Hepatocyte (in vitro differentiated cells): ENCODE measurements around the gene TSFM. TPM values are rescaled to one million over a fixed set of nuclear protein-coding genes. Genes with fewer than 3 reads are reported as not detected.

Experiments used
- DNase-seq: peaks from one replicate; pipeline ENCODE4 v3.0.0-alpha.2; 2016; ENCODE audit warnings: low spot score
- H2AFZ ChIP-seq: fragments of 200-600 bp; sonication (generic); 2 replicates; pipeline ENCODE4 v1.6.0; 2016; ENCODE audit warnings: antibody characterized with exemption, mild to moderate bottlenecking
- H3K27ac ChIP-seq: fragments of 200-600 bp; sonication (generic); 2 replicates; pipeline ENCODE4 v1.5.1; 2016; ENCODE audit warnings: mild to moderate bottlenecking
- H3K27me3 ChIP-seq: fragments of 200-600 bp; sonication (generic); 2 replicates; pipeline ENCODE4 v1.6.1; 2016
- H3K36me3 ChIP-seq: fragments of 200-600 bp; sonication (generic); replicated peaks from 2 replicates; pipeline ENCODE4 v1.5.1; 2016; ENCODE audit warnings: low read depth; ENCODE audit not compliant: insufficient read depth
- H3K4me1 ChIP-seq: fragments of 200-600 bp; sonication (generic); 2 replicates; pipeline ENCODE4 v1.5.1; 2016; ENCODE audit warnings: mild to moderate bottlenecking, moderate library complexity; ENCODE audit not compliant: insufficient read depth
- H3K4me2 ChIP-seq: fragments of 200-600 bp; sonication (generic); 2 replicates; pipeline ENCODE4 v1.6.0; 2016
- H3K4me3 ChIP-seq: fragments of 200-600 bp; sonication (generic); 2 replicates; pipeline ENCODE4 v1.5.1; 2016; ENCODE audit warnings: mild to moderate bottlenecking
- H3K79me2 ChIP-seq: fragments of 200-600 bp; sonication (generic); 2 replicates; pipeline ENCODE4 v1.6.0; 2017; ENCODE audit warnings: mild to moderate bottlenecking
- H3K9me2 ChIP-seq: fragments of 200-600 bp; sonication (generic); replicated peaks from 2 replicates; pipeline ENCODE4 v1.6.0; 2017; ENCODE audit warnings: mild to moderate bottlenecking; ENCODE audit not compliant: insufficient read depth
- H3K9me3 ChIP-seq: fragments of 200-600 bp; sonication (generic); 2 replicates; pipeline ENCODE4 v1.5.1; 2016; ENCODE audit warnings: low read depth, mild to moderate bottlenecking
- H4K20me1 ChIP-seq: fragments of 200-600 bp; sonication (generic); 2 replicates; pipeline ENCODE4 v1.6.0; 2016; ENCODE audit warnings: mild to moderate bottlenecking; ENCODE audit not compliant: insufficient read depth, poor library complexity, severe bottlenecking
- CTCF ChIP-seq: fragments of 200-600 bp; sonication (generic); IDR thresholded peaks from 2 replicates; pipeline ENCODE4 v1.5.1; 2016; ENCODE audit warnings: antibody characterized with exemption, mild to moderate bottlenecking; ENCODE audit not compliant: poor library complexity
- EZH2 ChIP-seq: fragments of 200-600 bp; sonication (generic); IDR thresholded peaks from 2 replicates; pipeline ENCODE4 v1.6.1; 2016; ENCODE audit warnings: antibody characterized with exemption, mild to moderate bottlenecking, borderline replicate concordance
- EZH2phosphoT487 ChIP-seq: fragments of 200-600 bp; sonication (generic); IDR thresholded peaks from one replicate; pipeline ENCODE4 v1.6.1; 2018; ENCODE audit warnings: antibody characterized with exemption, mild to moderate bottlenecking, low read depth, moderate library complexity; ENCODE audit not compliant: unreplicated experiment, severe bottlenecking
- WGBS: methylation state at CpG from one replicate; pipeline ENCODE4 v1.1.6; 2016; ENCODE audit warnings: low lambda C conversion rate; ENCODE audit errors: missing lambda C conversion rate; 5-methylcytosine and 5-hydroxymethylcytosine counted together
- polyA plus RNA-seq: library from polyadenylated mRNA; unstranded; fragments of >200 nt; fragmentation: Nextera tagmentation; extraction: Ambion mirVana; gene quantifications from 2 replicates; pipeline ENCODE4 v1.2.1, GENCODE V29; 2016
- total RNA-seq: library from RNA; depleted of rRNA; stranded (reverse); fragments of >200 nt; gene quantifications from 2 replicates; pipeline ENCODE4 v1.2.3, GENCODE V29; 2014

TSFM gene
- total and polyA plus RNA-seq, 2 experiments from 2014 or later: 15.7 to 38.9 TPM

GRCh38 chr12:57775563-57776246, 6.9 kb upstream of the TSFM start:
- Histone ChIP-seq H3K4me2 (no peak overlapping the region), H2AFZ (no peak overlapping the region), H3K79me2 (peaks cover 9% of the 10 kb centered on the region), H3K4me3 (no peak overlapping the region), H3K9me2 (no peaks in the 10 kb centered on the region), H3K9me3 (no peaks in the 10 kb centered on the region), H4K20me1 (no peaks in the 10 kb centered on the region), H3K27me3 (no peaks in the 10 kb centered on the region), H3K27ac (no peak overlapping the region), H3K36me3 (no peaks in the 10 kb centered on the region), H3K4me1 (peaks cover 5% of the 10 kb centered on the region)
- 94% methylated on average over 4 of the region's 4 CpGs for WGBS
- DNase-seq: no peak
- no peak for TF ChIP-seq EZH2phosphoT487
- no peak for TF ChIP-seq CTCF
- TF ChIP-seq EZH2: no peak

GRCh38 chr12:57776247-57776587, 6.4 kb upstream of the TSFM start:
- Histone ChIP-seq H3K27ac (no peak overlapping the region), H3K4me3 (no peak overlapping the region), H4K20me1 (no peaks in the 10 kb centered on the region), H3K4me2 (no peak overlapping the region), H2AFZ (no peak overlapping the region), H3K9me2 (no peaks in the 10 kb centered on the region), H3K36me3 (no peaks in the 10 kb centered on the region), H3K27me3 (no peaks in the 10 kb centered on the region), H3K4me1 (peaks cover 5% of the 10 kb centered on the region), H3K9me3 (no peaks in the 10 kb centered on the region), H3K79me2 (peaks cover 5% of the 10 kb centered on the region)
- DNase-seq: no peak
- TF ChIP-seq EZH2: no peak
- TF ChIP-seq EZH2phosphoT487: no peak
- no peak for TF ChIP-seq CTCF
- WGBS: 92% methylated on average over 2 of the region's 2 CpGs

GRCh38 chr12:57777367-57777766, 5.2 kb upstream of the TSFM start:
- Histone ChIP-seq H4K20me1 (no peaks in the 10 kb centered on the region), H3K9me2 (no peaks in the 10 kb centered on the region)

More at GRCh38 chr12:57777367-57777766, 5.2 kb upstream of the TSFM start:
- no peak overlapping the region for H3K27ac ChIP-seq
- H3K9me3 ChIP-seq: no peaks in the 10 kb centered on the region
- H3K4me3 ChIP-seq: no peak overlapping the region
- peaks cover 3% of the 10 kb centered on the region for H3K79me2 ChIP-seq
- H3K36me3 ChIP-seq: no peaks in the 10 kb centered on the region
- TF ChIP-seq EZH2phosphoT487 (no peak), EZH2 (no peak), CTCF (no peak)
- no peak overlapping the region for H3K4me2 ChIP-seq
- DNase-seq: no peak
- peaks cover 5% of the 10 kb centered on the region for H3K4me1 ChIP-seq
- H3K27me3 ChIP-seq: no peaks in the 10 kb centered on the region
- WGBS: 91% methylated on average over 7 of the region's 7 CpGs
- no peak overlapping the region for H2AFZ ChIP-seq
